Astrocyte (in vitro differentiated cells and primary cell): ENCODE measurements around the gene IGSF22.
"Not testable (repeated sequence)": the region's sequence is repeated elsewhere in the genome, so short reads cannot be mapped to it uniquely, and the experiment has no call there.

Experiments used
- EZH2 ChIP-seq: IDR thresholded peaks from 2 replicates; pipeline ENCODE4 v1.6.1; 2012; ENCODE audit warnings: mild to moderate bottlenecking, low read length, inconsistent platforms; ENCODE audit not compliant: insufficient read depth
- TF ChIP-seq, protein P1 (sequence below): IDR thresholded peaks from 2 replicates; pipeline ENCODE4 v1.5.1; 2011; ENCODE audit warnings: low read depth, mild to moderate bottlenecking, inconsistent platforms, low read length, moderate library complexity; ENCODE audit not compliant: insufficient read depth

DNA sequence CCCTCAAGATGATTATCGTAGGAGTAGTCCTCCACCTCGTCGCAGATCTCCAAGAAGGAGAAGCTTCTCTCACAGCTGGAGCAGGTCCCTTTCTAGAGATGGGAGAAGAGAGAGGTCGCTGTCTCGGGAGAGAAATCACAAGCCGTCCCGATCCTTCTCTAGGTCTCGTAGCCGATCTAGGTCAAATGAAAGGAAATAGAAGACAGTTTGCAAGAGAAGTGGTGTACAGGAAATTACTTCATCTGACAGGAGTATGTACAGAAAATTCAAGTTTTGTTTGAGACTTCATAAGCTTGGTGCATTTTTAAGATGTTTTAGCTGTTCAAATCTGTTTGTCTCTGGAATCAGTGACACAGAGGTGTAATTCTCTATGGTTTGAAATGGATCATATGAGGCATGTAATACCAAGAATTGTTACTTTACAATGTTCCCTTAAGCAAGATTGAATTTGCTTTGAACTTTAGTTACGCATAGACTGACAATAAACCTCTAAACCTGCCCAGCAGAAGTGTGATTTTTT, 60.6 kb downstream of the IGSF22 start:
- TF ChIP-seq, protein P1, sequence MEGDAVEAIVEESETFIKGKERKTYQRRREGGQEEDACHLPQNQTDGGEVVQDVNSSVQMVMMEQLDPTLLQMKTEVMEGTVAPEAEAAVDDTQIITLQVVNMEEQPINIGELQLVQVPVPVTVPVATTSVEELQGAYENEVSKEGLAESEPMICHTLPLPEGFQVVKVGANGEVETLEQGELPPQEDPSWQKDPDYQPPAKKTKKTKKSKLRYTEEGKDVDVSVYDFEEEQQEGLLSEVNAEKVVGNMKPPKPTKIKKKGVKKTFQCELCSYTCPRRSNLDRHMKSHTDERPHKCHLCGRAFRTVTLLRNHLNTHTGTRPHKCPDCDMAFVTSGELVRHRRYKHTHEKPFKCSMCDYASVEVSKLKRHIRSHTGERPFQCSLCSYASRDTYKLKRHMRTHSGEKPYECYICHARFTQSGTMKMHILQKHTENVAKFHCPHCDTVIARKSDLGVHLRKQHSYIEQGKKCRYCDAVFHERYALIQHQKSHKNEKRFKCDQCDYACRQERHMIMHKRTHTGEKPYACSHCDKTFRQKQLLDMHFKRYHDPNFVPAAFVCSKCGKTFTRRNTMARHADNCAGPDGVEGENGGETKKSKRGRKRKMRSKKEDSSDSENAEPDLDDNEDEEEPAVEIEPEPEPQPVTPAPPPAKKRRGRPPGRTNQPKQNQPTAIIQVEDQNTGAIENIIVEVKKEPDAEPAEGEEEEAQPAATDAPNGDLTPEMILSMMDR, result not testable (repeated sequence)
- not testable (repeated sequence) for TF ChIP-seq EZH2
